Upper lobe of left lung (tissue), 4 donors: ENCODE results near the gene PLEKHH2.

Experiments
- CTCF ChIP-seq, 6 experiments: fragments of 450-650 bp in 4 of 6; fragments of 200-600 bp in 2 of 6; sonication (generic) in 2 of 6; IDR thresholded peaks; one replicate each; pipeline ENCODE4 v1.5.1; 2016 to 2019; ENCODE audit warnings: antibody characterized with exemption in 6 of 6
- EP300 ChIP-seq, 4 donors: sonication (generic); formaldehyde crosslinking; IDR thresholded peaks; one replicate each; pipeline ENCODE4 v1.5.1; 2017; ENCODE audit warnings: antibody characterized with exemption in 4 of 4, control low read depth in 2 of 4
- POLR2A ChIP-seq, 4 donors: fragments of 450-650 bp; IDR thresholded peaks; one replicate each; pipeline ENCODE4 v1.5.1; 2016 to 2017; ENCODE audit warnings: antibody characterized with exemption in 4 of 4, mild to moderate bottlenecking in 2 of 4
- POLR2AphosphoS5 ChIP-seq, 2 donors: sonication (generic); formaldehyde crosslinking; IDR thresholded peaks; one replicate each; pipeline ENCODE4 v1.5.1; 2017; ENCODE audit warnings: antibody characterized with exemption in 2 of 2

GRCh38 chr2:43764086-43764705, 127.1 kb downstream of the PLEKHH2 start:
- TF ChIP-seq CTCF (IDR thresholded peaks at IDR 0.05) (no peak), POLR2A (IDR thresholded peaks at IDR 0.05) (no peak), POLR2AphosphoS5 (IDR thresholded peaks at IDR 0.05) (no peak), EP300 (IDR thresholded peaks at IDR 0.05) (no peak)
